IMR-90 (cell line): Measurements from ENCODE around the gene RAB2B. TPM values are rescaled to one million over a fixed set of nuclear protein-coding genes. Genes with fewer than 3 reads are reported as not detected.

Experiments
- ATAC-seq: fragments of 200-7000 bp; cut with Tn5 transposase; 2 replicates; pipeline ENCODE4 v1.9.1; 2020; ENCODE audit warnings: low read depth, mild to moderate bottlenecking, moderate library complexity
- BruUV-seq: library from RNA; stranded (reverse); fragments of 400-500 nt; replicated peaks from 2 replicates; lab custom pipeline; 2021; lab: Mats Ljungman, UMichigan
- CTCF ChIA-PET: fragments of 300-600 bp; formaldehyde crosslinking; extraction: SDS; loops from one replicate; lab custom pipeline; 2021; ENCODE audit warnings: antibody characterized with exemption; lab: Yijun Ruan, JAX
- POLR2A ChIA-PET: fragments of 300-600 bp; sonication (Branson Sonifier 250); formaldehyde crosslinking; loops from one replicate; lab custom pipeline; 2022; ENCODE audit warnings: antibody characterized with exemption; ENCODE audit not compliant: unreplicated experiment; lab: Charles Lee
- DNase-seq: peaks from one replicate; pipeline ENCODE4 v3.0.0; 2013
- H2AFZ ChIP-seq: replicated peaks from 2 replicates; pipeline ENCODE3; 2013; ENCODE audit warnings: low read length, mild to moderate bottlenecking; ENCODE audit not compliant: poor library complexity
- H2AK5ac ChIP-seq: 2 replicates; pipeline ENCODE4 v1.6.1; 2013; ENCODE audit warnings: low read depth, low read length, inconsistent platforms
- H2AK9ac ChIP-seq: replicated peaks from 2 replicates; pipeline ENCODE3; 2013; ENCODE audit warnings: mild to moderate bottlenecking, low read depth, low read length, moderate library complexity; ENCODE audit not compliant: poor library complexity
- H2BK120ac ChIP-seq: 2 replicates; pipeline ENCODE4 v1.6.1; 2013; ENCODE audit warnings: low read depth, low read length, inconsistent platforms
- H2BK15ac ChIP-seq: 3 replicates; pipeline ENCODE4 v1.6.1; 2013; ENCODE audit warnings: low read depth, low read length, inconsistent platforms
- H2BK20ac ChIP-seq: 2 replicates; pipeline ENCODE4 v1.6.1; 2013; ENCODE audit warnings: low read depth, mild to moderate bottlenecking, inconsistent platforms, low read length, moderate library complexity
- H2BK5ac ChIP-seq: 2 replicates; pipeline ENCODE4 v1.6.1; 2013; ENCODE audit warnings: mild to moderate bottlenecking, low read depth, low read length, inconsistent platforms; ENCODE audit not compliant: poor library complexity, severe bottlenecking
- H3K14ac ChIP-seq: replicated peaks from 2 replicates; pipeline ENCODE4 v1.6.1; 2013; ENCODE audit warnings: low read depth, low read length, inconsistent platforms
- H3K18ac ChIP-seq: 2 replicates; pipeline ENCODE4 v1.6.1; 2013; ENCODE audit warnings: low read depth, low read length, control low read depth
- H3K23ac ChIP-seq: 2 replicates; pipeline ENCODE4 v1.6.1; 2013; ENCODE audit warnings: low read depth, low read length, inconsistent platforms
- H3K27ac ChIP-seq: 2 replicates; pipeline ENCODE4 v1.5.1; 2013; ENCODE audit warnings: mild to moderate bottlenecking, control low read depth, low read length; ENCODE audit not compliant: insufficient read depth
- H3K27me3 ChIP-seq: 2 replicates; pipeline ENCODE4 v1.6.1; 2013; ENCODE audit warnings: low read length; ENCODE audit not compliant: control insufficient read depth, insufficient read depth
- H3K36me3 ChIP-seq: 2 replicates; pipeline ENCODE4 v1.6.1; 2013; ENCODE audit warnings: low read length, mixed read lengths; ENCODE audit not compliant: control insufficient read depth, insufficient read depth
- H3K4ac ChIP-seq: 2 replicates; pipeline ENCODE4 v1.6.1; 2013; ENCODE audit warnings: low read depth, low read length, inconsistent platforms
- H3K4me1 ChIP-seq: 2 replicates; pipeline ENCODE4 v1.6.1; 2013; ENCODE audit warnings: low read length, mixed read lengths; ENCODE audit not compliant: control insufficient read depth, insufficient read depth
- H3K4me2 ChIP-seq: 2 replicates; pipeline ENCODE4 v1.6.1; 2013; ENCODE audit warnings: low read depth, mild to moderate bottlenecking, control low read depth, low read length, moderate library complexity
- H3K4me3 ChIP-seq: 2 replicates; pipeline ENCODE4 v1.5.1; 2013; ENCODE audit warnings: low read depth, mild to moderate bottlenecking, control low read depth, low read length, moderate library complexity; ENCODE audit not compliant: insufficient read depth
- H3K56ac ChIP-seq: 2 replicates; pipeline ENCODE4 v1.6.1; 2013; ENCODE audit warnings: low read length, inconsistent platforms; ENCODE audit not compliant: insufficient read depth; ENCODE audit errors: extremely low read depth
- H3K79me1 ChIP-seq, 2 experiments: 2 replicates each; pipeline ENCODE4 v1.6.1; 2013; ENCODE audit warnings: low read length in 2 of 2, inconsistent platforms in 1 of 2, low read depth in 1 of 2
- H3K9ac ChIP-seq: 2 replicates; pipeline ENCODE4 v1.6.1; 2013; ENCODE audit warnings: low read depth, low read length, control low read depth
- H3K9me1 ChIP-seq: 2 replicates; pipeline ENCODE4 v1.6.1; 2013; ENCODE audit warnings: low read length, inconsistent platforms; ENCODE audit not compliant: insufficient read depth
- H3K9me3 ChIP-seq: 2 replicates; pipeline ENCODE4 v1.6.1; 2013; ENCODE audit warnings: low read length; ENCODE audit not compliant: control insufficient read depth, insufficient read depth
- H4K20me1 ChIP-seq: 2 replicates; pipeline ENCODE4 v1.6.1; 2013; ENCODE audit warnings: low read length, inconsistent platforms; ENCODE audit not compliant: insufficient read depth
- H4K5ac ChIP-seq: 2 replicates; pipeline ENCODE4 v1.6.1; 2013; ENCODE audit warnings: mild to moderate bottlenecking, low read depth, low read length, control low read depth
- H4K8ac ChIP-seq, 2 experiments: 2 replicates each; pipeline ENCODE4 v1.6.1; 2013; ENCODE audit warnings: low read depth in 2 of 2, low read length in 2 of 2, control low read depth in 1 of 2, inconsistent platforms in 1 of 2
- H4K91ac ChIP-seq: 2 replicates; pipeline ENCODE4 v1.6.1; 2013; ENCODE audit warnings: low read depth, low read length, inconsistent platforms; ENCODE audit not compliant: insufficient read depth
- BHLHE40 ChIP-seq: fragments of 150-350 bp; IDR thresholded peaks from 2 replicates; pipeline ENCODE4 v1.6.1; 2016; ENCODE audit warnings: mild to moderate bottlenecking, low read depth, low read length
- CEBPB ChIP-seq: IDR thresholded peaks from 2 replicates; pipeline ENCODE4 v1.6.1; 2012; ENCODE audit warnings: low read depth, low read length, improper control_type of control experiment
- CHD1 ChIP-seq: IDR thresholded peaks from 2 replicates; pipeline ENCODE4 v1.6.1; 2012; ENCODE audit warnings: low read depth, low read length, improper control_type of control experiment
- CTCF ChIP-seq: conservative IDR thresholded peaks from 2 replicates; pipeline ENCODE4 v1.5.1; 2012; ENCODE audit warnings: mild to moderate bottlenecking, low read depth, low read length, improper control_type of control experiment
- FOS ChIP-seq: fragments of 150-350 bp; IDR thresholded peaks from 2 replicates; pipeline ENCODE4 v1.6.1; 2016; ENCODE audit warnings: low read depth, low read length
- MAFK ChIP-seq: IDR thresholded peaks from 2 replicates; pipeline ENCODE4 v1.6.1; 2012; ENCODE audit warnings: low read depth, low read length, improper control_type of control experiment
- MAZ ChIP-seq: IDR thresholded peaks from 2 replicates; pipeline ENCODE4 v1.6.1; 2012; ENCODE audit warnings: low read depth, mild to moderate bottlenecking, low read length, improper control_type of control experiment, moderate library complexity, borderline replicate concordance
- MXI1 ChIP-seq: IDR thresholded peaks from 2 replicates; pipeline ENCODE4 v1.6.1; 2012; ENCODE audit warnings: low read depth, mild to moderate bottlenecking, low read length, moderate library complexity, borderline replicate concordance
- NFE2L2 ChIP-seq: fragments of 150-350 bp; IDR thresholded peaks from 2 replicates; pipeline ENCODE4 v1.6.1; 2016; ENCODE audit warnings: low read depth, mild to moderate bottlenecking, low read length
- RAD21 ChIP-seq: IDR thresholded peaks from 2 replicates; pipeline ENCODE4 v1.6.1; 2012; ENCODE audit warnings: low read length, improper control_type of control experiment
- RCOR1 ChIP-seq: IDR thresholded peaks from 2 replicates; pipeline ENCODE4 v1.6.1; 2012; ENCODE audit warnings: mild to moderate bottlenecking, low read length, improper control_type of control experiment; ENCODE audit not compliant: insufficient replicate concordance
- SMC3 ChIP-seq: fragments of 150-350 bp; IDR thresholded peaks from 2 replicates; pipeline ENCODE4 v1.6.1; 2016; ENCODE audit warnings: low read depth, mild to moderate bottlenecking, antibody characterized with exemption, low read length, moderate library complexity
- USF2 ChIP-seq: fragments of 150-350 bp; IDR thresholded peaks from 2 replicates; pipeline ENCODE4 v1.6.1; 2017; ENCODE audit warnings: mild to moderate bottlenecking, antibody characterized with exemption, low read length, low read depth
- WGBS, 2 experiments: methylation state at CpG; one replicate each; pipeline versions ENCODE4 v1.1.5 to v1.1.7; 2013; ENCODE audit warnings: missing lambda C conversion rate in 2 of 2; ENCODE audit not compliant: insufficient read length in 1 of 2; ENCODE audit errors: extremely low coverage in 2 of 2; 5-methylcytosine and 5-hydroxymethylcytosine counted together
- dilution Hi-C: fragments of 300-500 bp; cut with HindIII; formaldehyde crosslinking; loops from one replicate; pipeline ENCODE4 v1.14.3; 2018; ENCODE audit warnings: low sequenced_read_pairs; ENCODE audit not compliant: unreplicated experiment
- in situ Hi-C: fragments of 300-500 bp; cut with MboI; formaldehyde crosslinking; loops from 3 replicates; pipeline ENCODE4 v1.14.3; 2019; ENCODE audit warnings: low sequenced_read_pairs, inconsistent platforms, mixed read lengths
- intact Hi-C: fragments of 100-400 bp; cut with micrococcal nuclease; formaldehyde crosslinking; loops from 2 replicates; pipeline ENCODE4 v1.10.0; 2022
- polyA plus RNA-seq, 3 experiments: library from polyadenylated mRNA; depleted of rRNA; stranded (reverse); fragments of >200 nt; gene quantifications; 2 replicates each; pipeline ENCODE4 v1.2.3, GENCODE V29; 2012; ENCODE audit warnings: low replicate concordance in 1 of 3
- total RNA-seq: library from RNA; depleted of rRNA; stranded (reverse); fragments of >200 nt; gene quantifications from 2 replicates; pipeline ENCODE4 v1.2.3, GENCODE V29; 2012

Gene RAB2B
- total and polyA plus RNA-seq, 2 of the 4 experiments (the other 2 are of a cell fraction): 17.1 to 26.2 TPM

GRCh38 chr14:21437063-21437901, 39.5 kb downstream of the RAB2B start:
- H2BK120ac ChIP-seq: peak overlapping the region; percentile 17; the same call in 1 of the 2 replicates
- H3K56ac ChIP-seq: peak overlapping the region; percentile 79
- H3K4ac ChIP-seq: peak overlapping the region; percentile 81
- H4K20me1 ChIP-seq: peaks cover 8% of the 10 kb centered on the region; the same call in 1 of the 2 replicates
- H2AK5ac ChIP-seq: peak overlapping the region; percentile 65; the same call in 1 of the 2 replicates
- H3K27ac ChIP-seq: peak overlapping the region; percentile 90
- in situ Hi-C loops (no loop called here), intact Hi-C loops (loop anchor here (1.0 to 2.0 kb wide), 4 partner anchors 19 to 120 kb away; partner anchors contain the start of genes CHD8, RAB2B and TOX4), dilution Hi-C loops (no loop called here)
- peak overlapping the region; percentile 100 for H3K4me2 ChIP-seq
- DNase-seq (peak; percentile 99), ATAC-seq (peak; percentile 100)
- H4K8ac ChIP-seq: peak overlapping the region; percentile 92 to 96
- peak overlapping the region; percentile 91 for H3K9ac ChIP-seq
- peak overlapping the region; percentile 74 for H2BK5ac ChIP-seq
- POLR2A ChIA-PET: interaction anchor here (1.0 kb wide), 2 partner anchors 12 to 20 kb away, joined by 3 to 4 read pairs; no protein-coding TSS in a partner anchor
- CTCF ChIA-PET: interaction anchor here (0.6 to 1.9 kb wide), 3 partner anchors 13 to 112 kb away, joined by 3 to 8 read pairs (median 4); partner anchors contain the start of gene CHD8
- peak overlapping the region; percentile 65; the same call in 1 of the 2 replicates for H3K23ac ChIP-seq
- peak overlapping the region; percentile 92 for H2AK9ac ChIP-seq
- no TSS peak for BruUV-seq
- 0% methylated on average over 3 of the region's 33 CpGs; no CpG with 5 or more reads in 1 of the 2 experiments for WGBS, 2 experiments
- H2BK15ac ChIP-seq: 0 out of 3 replicates have a peak overlapping the region, but pooled peaks have one; percentile 2
- peaks cover 13 to 47% of the 10 kb centered on the region in 2 experiments; a peak in 3 of 4 replicates for H3K79me1 ChIP-seq
- H3K18ac ChIP-seq: peak overlapping the region; percentile 58
- H2BK20ac ChIP-seq: no peak overlapping the region
- peak overlapping the region; percentile 52 for H4K91ac ChIP-seq
- peak overlapping the region; percentile 92 for H3K14ac ChIP-seq
- H3K4me1 ChIP-seq: peaks cover 5% of the 10 kb centered on the region
- peak overlapping the region; percentile 90 for H3K4me3 ChIP-seq
- H3K36me3 ChIP-seq: no peaks in the 10 kb centered on the region
- no peaks in the 10 kb centered on the region for H3K27me3 ChIP-seq
- H3K9me3 ChIP-seq: no peaks in the 10 kb centered on the region
- TF ChIP-seq SMC3 (no peak), BHLHE40 (no peak), NFE2L2 (no peak), FOS (peak; percentile 38; the same call in 1 of the 2 replicates), RAD21 (no peak), RCOR1 (no peak), MAZ (peak; percentile 93), CTCF (no peak), CEBPB (no peak), MXI1 (no peak), CHD1 (no peak), MAFK (no peak), USF2 (no peak)
- peak overlapping the region; percentile 96 for H4K5ac ChIP-seq
- peak overlapping the region; percentile 92 for H2AFZ ChIP-seq
- H3K9me1 ChIP-seq: peaks cover 2% of the 10 kb centered on the region; the same call in 1 of the 2 replicates
